ENCODE measurements around the gene IMP4.

The IMP4 gene

GRCh38 chr2:130336150-130336876 is 6.4 kb upstream of the IMP4 start:
- Histone ChIP-seq H3K79me2 (no peaks in the 10 kb centered on the region), H3K4me1 (peaks cover 9% of the 10 kb centered on the region), H3K9me3 (ENCODE audit: control insufficient read depth, low read length) (no peaks in the 10 kb centered on the region), H3K4me3 (ENCODE audit: low read depth, low read length) (no peak overlapping the region), H3K4me2 (ENCODE audit: low read length) (no peak overlapping the region), H3K27me3 (ENCODE audit: control insufficient read depth, insufficient read depth, low read length) (no peaks in the 10 kb centered on the region), H3K27ac (no peak overlapping the region), H2AFZ (peak overlapping the region; percentile 77), H3K9ac (no peak overlapping the region), H3K36me3 (ENCODE audit: control insufficient read depth, insufficient read depth, low read length) (no peaks in the 10 kb centered on the region)
- TF ChIP-seq CTCF (IDR thresholded peaks at IDR 0.05): no peak

DNA sequence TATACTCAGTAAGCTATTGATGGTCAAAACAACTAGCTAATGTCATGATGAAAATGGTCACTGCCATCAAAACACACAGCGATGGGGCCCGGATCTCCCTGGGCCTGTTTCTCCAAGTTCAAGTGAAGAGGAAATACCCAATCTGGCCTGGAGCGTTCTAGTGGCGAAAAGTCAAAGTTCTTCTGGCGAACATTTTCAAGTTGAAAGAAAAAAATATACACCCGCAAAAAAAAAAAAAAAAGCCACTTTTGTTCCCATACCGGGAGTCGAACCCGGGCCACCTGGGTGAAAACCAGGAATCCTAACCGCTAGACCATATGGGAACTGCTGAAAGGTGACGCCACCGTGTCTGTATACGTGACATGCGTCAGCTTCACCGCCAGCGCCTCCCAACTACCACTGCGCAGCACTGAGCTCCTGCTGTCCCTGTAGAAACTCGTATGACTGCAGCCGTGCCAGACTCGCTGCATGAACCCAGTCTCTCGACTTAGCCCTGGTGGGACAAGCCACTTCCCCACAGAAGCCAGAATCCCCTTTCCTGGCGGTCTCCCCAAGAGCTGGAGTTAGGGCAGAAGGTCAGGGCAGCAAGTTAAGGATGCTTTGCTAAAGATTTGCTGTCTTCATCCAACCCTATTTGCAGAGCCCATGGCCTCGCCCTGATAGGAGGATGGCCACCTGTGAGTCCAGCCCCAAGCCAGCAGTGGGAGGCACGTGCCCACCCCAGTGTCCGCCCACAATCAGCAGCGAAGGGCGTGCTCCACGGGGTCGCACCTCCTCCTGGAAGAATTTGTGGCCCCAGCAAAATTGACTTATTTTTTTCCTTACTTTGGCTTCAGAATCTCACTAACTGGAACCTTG is 5.6 kb upstream of the IMP4 start:
- Histone ChIP-seq H3K4me2 (ENCODE audit: low read length) (peak overlapping the region; percentile 65), H3K4me1 (peaks cover 10% of the 10 kb centered on the region), H3K9ac (no peak overlapping the region), H3K27ac (peak overlapping the region; percentile 67), H3K79me2 (no peaks in the 10 kb centered on the region), H2AFZ (peak overlapping the region; percentile 77), H3K36me3 (ENCODE audit: control insufficient read depth, insufficient read depth, low read length) (no peaks in the 10 kb centered on the region), H3K9me3 (ENCODE audit: control insufficient read depth, low read length) (no peaks in the 10 kb centered on the region), H3K27me3 (ENCODE audit: control insufficient read depth, insufficient read depth, low read length) (no peaks in the 10 kb centered on the region), H3K4me3 (ENCODE audit: low read depth, low read length) (peak overlapping the region; percentile 55)
- TF ChIP-seq CTCF (IDR thresholded peaks at IDR 0.05): no peak

GRCh38 chr2:130337735-130338325 is 4.9 kb upstream of the IMP4 start:
- no peaks in the 10 kb centered on the region for H3K27me3 ChIP-seq (ENCODE audit: control insufficient read depth, insufficient read depth, low read length)
- no peak for TF ChIP-seq CTCF (IDR thresholded peaks at IDR 0.05)
- no peaks in the 10 kb centered on the region for H3K79me2 ChIP-seq
- H3K36me3 ChIP-seq (ENCODE audit: control insufficient read depth, insufficient read depth, low read length): no peaks in the 10 kb centered on the region
- H3K4me3 ChIP-seq (ENCODE audit: low read depth, low read length): peak overlapping the region; percentile 55
- H3K4me2 ChIP-seq (ENCODE audit: low read length): peak overlapping the region; percentile 65
- H3K27ac ChIP-seq: peak overlapping the region; percentile 67
- H3K9me3 ChIP-seq (ENCODE audit: control insufficient read depth, low read length): no peaks in the 10 kb centered on the region
- H3K9ac ChIP-seq: no peak overlapping the region
- peaks cover 6% of the 10 kb centered on the region for H3K4me1 ChIP-seq
- H2AFZ ChIP-seq: peak overlapping the region; percentile 77

GRCh38 chr2:130338793-130339345 is 3.8 kb upstream of the IMP4 start:
- Histone ChIP-seq H3K79me2 (peaks cover 3% of the 10 kb centered on the region), H3K27ac (no peak overlapping the region), H2AFZ (no peak overlapping the region), H3K4me1 (peaks cover 10% of the 10 kb centered on the region), H3K27me3 (ENCODE audit: control insufficient read depth, insufficient read depth, low read length) (no peaks in the 10 kb centered on the region), H3K4me2 (ENCODE audit: low read length) (no peak overlapping the region), H3K4me3 (ENCODE audit: low read depth, low read length) (no peak overlapping the region), H3K9ac (no peak overlapping the region), H3K36me3 (ENCODE audit: control insufficient read depth, insufficient read depth, low read length) (no peaks in the 10 kb centered on the region), H3K9me3 (ENCODE audit: control insufficient read depth, low read length) (no peaks in the 10 kb centered on the region)
- no peak for TF ChIP-seq CTCF (IDR thresholded peaks at IDR 0.05)

Data from parathyroid adenoma (tissue), 2 donors.